ENCODE results near the gene HEPACAM2. TPM values are rescaled to one million over a fixed set of nuclear protein-coding genes. Genes with fewer than 3 reads are reported as not detected.

Gene HEPACAM2
- total RNA-seq, 1 donor from 2014 or later: not detected

- no peaks in the 10 kb centered on the region for H3K9me3 ChIP-seq
- peak in 2 of 3 experiments; percentile 49 to 61 for TF ChIP-seq CTCF (IDR thresholded peaks at IDR 0.05)
- H3K27ac ChIP-seq: no peak overlapping the region
- H3K4me3 ChIP-seq: peak overlapping the region in 1 of 2 donors; percentile 9
- no peaks in the 10 kb centered on the region for H3K4me1 ChIP-seq
- peaks cover 0 to 5% of the 10 kb centered on the region in 2 donors for H3K36me3 ChIP-seq
- no peaks in the 10 kb centered on the region for H3K27me3 ChIP-seq
- no peak for DNase-seq (ENCODE audit: low spot score in 2 of 2)
- intact Hi-C loops (cut with DNase I): no loop called here
These were observed 19.5 kb upstream of the HEPACAM2 start for GRCh38 chr7:93245525-93246432.

- Histone ChIP-seq H3K27ac (no peak overlapping the region), H3K27me3 (no peaks in the 10 kb centered on the region), H3K9me3 (no peaks in the 10 kb centered on the region), H3K36me3 (peaks cover 0 to 5% of the 10 kb centered on the region in 2 donors), H3K4me1 (no peaks in the 10 kb centered on the region), H3K4me3 (no peak overlapping the region)
- DNase-seq (ENCODE audit: low spot score in 2 of 2): no peak
- no peak for TF ChIP-seq CTCF (IDR thresholded peaks at IDR 0.05)
- intact Hi-C loops (cut with DNase I): no loop called here
These were observed 15.8 kb upstream of the HEPACAM2 start for GRCh38 chr7:93242106-93242505.

- DNase-seq (ENCODE audit: low spot score in 2 of 2): no peak
- peaks cover 0 to 5% of the 10 kb centered on the region in 2 donors for H3K36me3 ChIP-seq
- no peaks in the 10 kb centered on the region for H3K9me3 ChIP-seq
- no peak overlapping the region for H3K27ac ChIP-seq
- H3K4me1 ChIP-seq: no peaks in the 10 kb centered on the region
- intact Hi-C loops (cut with DNase I): loop anchor here (10.0 kb wide), 1 partner anchor 795 kb away; the partner anchor contains the start of gene GATAD1
- no peak overlapping the region for H3K4me3 ChIP-seq
- H3K27me3 ChIP-seq: no peaks in the 10 kb centered on the region
- TF ChIP-seq CTCF (IDR thresholded peaks at IDR 0.05): no peak
These were observed 13.6 kb upstream of the HEPACAM2 start for GRCh38 chr7:93239824-93240223.

GRCh38 chr7:93238748-93239147 is 12.5 kb upstream of the HEPACAM2 start:
- no peaks in the 10 kb centered on the region for H3K4me1 ChIP-seq
- intact Hi-C loops (cut with DNase I): loop anchor here (10.0 kb wide), 1 partner anchor 794 kb away; the partner anchor contains the start of gene GATAD1
- no peak for DNase-seq (ENCODE audit: low spot score in 2 of 2)
- H3K27me3 ChIP-seq: no peaks in the 10 kb centered on the region
- TF ChIP-seq CTCF (IDR thresholded peaks at IDR 0.05): no peak
- H3K27ac ChIP-seq: no peak overlapping the region
- no peak overlapping the region for H3K4me3 ChIP-seq
- peaks cover 0 to 5% of the 10 kb centered on the region in 2 donors for H3K36me3 ChIP-seq
- no peaks in the 10 kb centered on the region for H3K9me3 ChIP-seq

- TF ChIP-seq CTCF (IDR thresholded peaks at IDR 0.05): no peak
These were observed 11.9 kb upstream of the HEPACAM2 start for GRCh38 chr7:93238131-93238530.

More at GRCh38 chr7:93238131-93238530, 11.9 kb upstream of the HEPACAM2 start:
- H3K36me3 ChIP-seq: peaks cover 0 to 5% of the 10 kb centered on the region in 2 donors
- no peaks in the 10 kb centered on the region for H3K4me1 ChIP-seq
- no peak overlapping the region for H3K27ac ChIP-seq
- intact Hi-C loops (cut with DNase I): loop anchor here (10.0 kb wide), 1 partner anchor 793 kb away; the partner anchor contains the start of gene GATAD1
- no peak for DNase-seq (ENCODE audit: low spot score in 2 of 2)
- H3K4me3 ChIP-seq: no peak overlapping the region
- no peaks in the 10 kb centered on the region for H3K9me3 ChIP-seq
- no peaks in the 10 kb centered on the region for H3K27me3 ChIP-seq
